MM.1S (cell line): Measurements from ENCODE around the gene ZNF280B.
A peak's percentile ranks its signal among the peaks of the same experiment; 100 is the strongest.

Experiments used
- DNase-seq: peaks from one replicate; pipeline ENCODE4 v3.0.0-alpha.2; 2015
- H2AFZ ChIP-seq: fragments of 300-600 bp; sonication (generic); 2 replicates; pipeline ENCODE4 v1.6.0; 2016; ENCODE audit warnings: antibody characterized with exemption, low read length
- H3F3A ChIP-seq: fragments of 300-600 bp; sonication (generic); 2 replicates; pipeline ENCODE4 v1.6.1; 2016; ENCODE audit warnings: mild to moderate bottlenecking, antibody characterized with exemption, low read length, moderate library complexity, mixed read lengths; ENCODE audit not compliant: insufficient read depth
- H3K27ac ChIP-seq: fragments of 300-600 bp; sonication (generic); 2 replicates; pipeline ENCODE4 v1.5.1; 2016; ENCODE audit warnings: mild to moderate bottlenecking, low read length
- H3K27me3 ChIP-seq: fragments of 300-600 bp; sonication (generic); replicated peaks from 2 replicates; pipeline ENCODE4 v1.6.0; 2016; ENCODE audit warnings: low read length; ENCODE audit not compliant: insufficient read depth
- H3K36me3 ChIP-seq: fragments of 300-600 bp; sonication (generic); replicated peaks from 2 replicates; pipeline ENCODE4 v1.6.1; 2016; ENCODE audit warnings: mild to moderate bottlenecking, low read length, mixed read lengths; ENCODE audit not compliant: insufficient read depth
- H3K4me1 ChIP-seq: fragments of 300-600 bp; sonication (generic); 2 replicates; pipeline ENCODE4 v1.6.1; 2016; ENCODE audit warnings: low read length, mixed read lengths
- H3K4me2 ChIP-seq: fragments of 300-600 bp; sonication (generic); 2 replicates; pipeline ENCODE4 v1.6.0; 2016; ENCODE audit warnings: low read depth, low read length
- H3K4me3 ChIP-seq: fragments of 300-600 bp; sonication (generic); 2 replicates; pipeline ENCODE4 v1.5.1; 2016; ENCODE audit warnings: low read length, mixed read lengths
- H3K79me2 ChIP-seq: fragments of 300-600 bp; sonication (generic); 2 replicates; pipeline ENCODE4 v1.6.1; 2016; ENCODE audit warnings: mixed run types, low read length, mixed read lengths
- H3K9ac ChIP-seq: fragments of 300-600 bp; sonication (generic); 2 replicates; pipeline ENCODE4 v1.6.1; 2016; ENCODE audit warnings: low read length, mixed read lengths
- H3K9me2 ChIP-seq: fragments of 300-600 bp; sonication (generic); replicated peaks from 2 replicates; pipeline ENCODE4 v1.6.1; 2016; ENCODE audit warnings: mild to moderate bottlenecking, low read length, mixed read lengths; ENCODE audit not compliant: insufficient read depth
- H3K9me3 ChIP-seq: fragments of 300-600 bp; sonication (generic); replicated peaks from 2 replicates; pipeline ENCODE4 v1.6.1; 2016; ENCODE audit warnings: mild to moderate bottlenecking, low read length, mixed read lengths; ENCODE audit not compliant: insufficient read depth
- H4K20me1 ChIP-seq: fragments of 300-600 bp; sonication (generic); 2 replicates; pipeline ENCODE4 v1.6.1; 2016; ENCODE audit warnings: mild to moderate bottlenecking, low read length, moderate library complexity, mixed read lengths; ENCODE audit not compliant: insufficient read depth
- EZH2 ChIP-seq: fragments of 300-600 bp; sonication (generic); optimal IDR thresholded peaks from 2 replicates; pipeline ENCODE3; 2017; ENCODE audit warnings: low read depth, mild to moderate bottlenecking, antibody characterized with exemption, low read length, mixed read lengths
- EZH2phosphoT487 ChIP-seq: fragments of 300-600 bp; sonication (generic); IDR thresholded peaks from 2 replicates; pipeline ENCODE4 v1.6.1; 2018; ENCODE audit warnings: antibody characterized with exemption, low read length
- TF ChIP-seq, protein P1 (sequence below): fragments of 300-600 bp; sonication (generic); IDR thresholded peaks from 2 replicates; pipeline ENCODE4 v1.5.1; 2016; ENCODE audit warnings: antibody characterized with exemption, low read length, mixed read lengths

The ZNF280B gene

GRCh38 chr22:22526125-22526912 lies 17.8 kb upstream of the ZNF280B start:
- Histone ChIP-seq H3K9me2 (no peaks in the 10 kb centered on the region), H3K27me3 (no peaks in the 10 kb centered on the region), H3K9ac (no peak overlapping the region), H3K27ac (no peak overlapping the region), H2AFZ (no peak overlapping the region), H3K4me3 (no peak overlapping the region), H3K36me3 (no peaks in the 10 kb centered on the region), H3K79me2 (no peaks in the 10 kb centered on the region), H3K4me1 (peaks cover 9% of the 10 kb centered on the region), H3K9me3 (no peaks in the 10 kb centered on the region), H3K4me2 (no peak overlapping the region), H3F3A (peaks cover 2% of the 10 kb centered on the region; the same call in 1 of the 2 replicates), H4K20me1 (no peaks in the 10 kb centered on the region)
- no peak for TF ChIP-seq EZH2
- no peak for TF ChIP-seq EZH2phosphoT487
- TF ChIP-seq, protein P1, sequence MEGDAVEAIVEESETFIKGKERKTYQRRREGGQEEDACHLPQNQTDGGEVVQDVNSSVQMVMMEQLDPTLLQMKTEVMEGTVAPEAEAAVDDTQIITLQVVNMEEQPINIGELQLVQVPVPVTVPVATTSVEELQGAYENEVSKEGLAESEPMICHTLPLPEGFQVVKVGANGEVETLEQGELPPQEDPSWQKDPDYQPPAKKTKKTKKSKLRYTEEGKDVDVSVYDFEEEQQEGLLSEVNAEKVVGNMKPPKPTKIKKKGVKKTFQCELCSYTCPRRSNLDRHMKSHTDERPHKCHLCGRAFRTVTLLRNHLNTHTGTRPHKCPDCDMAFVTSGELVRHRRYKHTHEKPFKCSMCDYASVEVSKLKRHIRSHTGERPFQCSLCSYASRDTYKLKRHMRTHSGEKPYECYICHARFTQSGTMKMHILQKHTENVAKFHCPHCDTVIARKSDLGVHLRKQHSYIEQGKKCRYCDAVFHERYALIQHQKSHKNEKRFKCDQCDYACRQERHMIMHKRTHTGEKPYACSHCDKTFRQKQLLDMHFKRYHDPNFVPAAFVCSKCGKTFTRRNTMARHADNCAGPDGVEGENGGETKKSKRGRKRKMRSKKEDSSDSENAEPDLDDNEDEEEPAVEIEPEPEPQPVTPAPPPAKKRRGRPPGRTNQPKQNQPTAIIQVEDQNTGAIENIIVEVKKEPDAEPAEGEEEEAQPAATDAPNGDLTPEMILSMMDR = no peak
- DNase-seq = no peak

GRCh38 chr22:22523494-22523893 lies 15.0 kb upstream of the ZNF280B start:
- Histone ChIP-seq H3K4me1 (peaks cover 19% of the 10 kb centered on the region), H3K79me2 (no peaks in the 10 kb centered on the region), H3F3A (peaks cover 7% of the 10 kb centered on the region; the same call in 1 of the 2 replicates), H3K36me3 (no peaks in the 10 kb centered on the region), H3K4me2 (no peak overlapping the region), H3K9ac (no peak overlapping the region), H3K27ac (no peak overlapping the region), H2AFZ (no peak overlapping the region), H3K27me3 (no peaks in the 10 kb centered on the region), H4K20me1 (no peaks in the 10 kb centered on the region), H3K9me3 (no peaks in the 10 kb centered on the region), H3K4me3 (no peak overlapping the region), H3K9me2 (no peaks in the 10 kb centered on the region)
- TF ChIP-seq EZH2 (no peak), EZH2phosphoT487 (no peak)
- TF ChIP-seq, protein P1 = no peak
- no peak for DNase-seq

GRCh38 chr22:22521631-22522030 lies 13.1 kb upstream of the ZNF280B start:
- H3F3A ChIP-seq = peaks cover 7% of the 10 kb centered on the region; the same call in 1 of the 2 replicates
- H3K36me3 ChIP-seq = no peaks in the 10 kb centered on the region
- H3K9ac ChIP-seq = no peak overlapping the region
- peaks cover 19% of the 10 kb centered on the region for H3K4me1 ChIP-seq
- H3K9me3 ChIP-seq = no peaks in the 10 kb centered on the region
- H3K4me3 ChIP-seq = no peak overlapping the region
- no peaks in the 10 kb centered on the region for H4K20me1 ChIP-seq
- DNase-seq = no peak
- H3K9me2 ChIP-seq = no peaks in the 10 kb centered on the region
- H2AFZ ChIP-seq = peak overlapping the region; percentile 23; the same call in 1 of the 2 replicates
- no peaks in the 10 kb centered on the region for H3K27me3 ChIP-seq
- H3K79me2 ChIP-seq = no peaks in the 10 kb centered on the region
- H3K4me2 ChIP-seq = peak overlapping the region; percentile 22; the same call in 1 of the 2 replicates
- TF ChIP-seq, protein P1 = no peak
- TF ChIP-seq EZH2phosphoT487 (no peak), EZH2 (no peak)
- no peak overlapping the region for H3K27ac ChIP-seq
